NCI-H128 (cell line): ENCODE results near the gene ITPR2.
"Not testable (repeated sequence)": the region's sequence is repeated elsewhere in the genome, so short reads cannot be mapped to it uniquely, and the experiment has no call there.

Experiments
- DNase-seq: peaks from one replicate; lab custom pipeline; 2025; ENCODE audit not compliant: unreplicated experiment; lab: John Stamatoyannopoulos, UW

The ITPR2 gene

GRCh38 chr12:26832822-26833742 is at the start of gene ITPR2:
ITPR2 (minus strand) TSS chr12:26833194; CDS start chr12:26832781, 413 bp downstream.
- peak; percentile 41 for DNase-seq

- DNase-seq: no peak
These were observed 47.6 kb upstream of the ITPR2 start for GRCh38 chr12:26880625-26881024.

- peak; percentile 30 for DNase-seq
These were observed 45.7 kb upstream of the ITPR2 start for GRCh38 chr12:26878661-26879119.

DNA sequence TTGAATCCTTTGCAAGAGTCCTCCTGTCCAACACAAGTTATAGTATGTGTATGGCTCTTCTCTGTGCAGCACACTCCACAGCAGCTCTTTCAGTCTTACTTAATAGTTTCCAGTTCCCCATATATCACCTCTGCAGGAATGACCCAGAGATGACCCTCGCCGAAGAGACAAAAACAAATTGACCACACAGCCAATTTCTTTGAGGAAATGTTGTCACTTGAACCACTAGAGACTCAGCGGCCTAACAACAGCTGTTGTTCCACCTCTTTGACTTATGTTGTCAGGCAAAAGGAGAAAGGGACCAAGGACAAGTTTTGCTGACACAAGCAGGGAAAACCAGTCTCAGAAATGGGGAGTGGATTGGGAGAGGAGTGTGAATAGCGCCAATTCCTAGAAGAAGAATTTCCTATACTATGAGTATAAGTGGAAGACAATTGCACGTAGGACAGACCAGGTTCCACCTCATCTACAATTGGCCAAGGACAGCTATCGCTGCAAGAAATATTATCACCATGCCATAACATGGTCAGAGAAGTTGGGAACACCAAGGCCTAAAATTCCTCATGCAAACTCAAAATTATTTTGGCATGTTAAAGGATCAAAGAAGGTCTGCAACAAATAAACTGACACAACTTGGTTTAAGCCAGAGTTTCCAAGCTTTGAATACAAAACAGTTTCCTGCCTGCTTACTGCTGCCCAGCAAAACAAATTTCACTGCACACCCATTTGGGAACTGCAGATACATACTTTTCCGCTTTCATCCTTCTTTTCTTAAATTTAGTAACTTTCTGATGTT is 41.7 kb upstream of the ITPR2 start:
- DNase-seq: no peak

GRCh38 chr12:26872625-26873024 is 39.6 kb upstream of the ITPR2 start:
- no peak for DNase-seq

- DNase-seq: no peak
These were observed 39.0 kb upstream of the ITPR2 start for GRCh38 chr12:26871985-26872384.

DNA sequence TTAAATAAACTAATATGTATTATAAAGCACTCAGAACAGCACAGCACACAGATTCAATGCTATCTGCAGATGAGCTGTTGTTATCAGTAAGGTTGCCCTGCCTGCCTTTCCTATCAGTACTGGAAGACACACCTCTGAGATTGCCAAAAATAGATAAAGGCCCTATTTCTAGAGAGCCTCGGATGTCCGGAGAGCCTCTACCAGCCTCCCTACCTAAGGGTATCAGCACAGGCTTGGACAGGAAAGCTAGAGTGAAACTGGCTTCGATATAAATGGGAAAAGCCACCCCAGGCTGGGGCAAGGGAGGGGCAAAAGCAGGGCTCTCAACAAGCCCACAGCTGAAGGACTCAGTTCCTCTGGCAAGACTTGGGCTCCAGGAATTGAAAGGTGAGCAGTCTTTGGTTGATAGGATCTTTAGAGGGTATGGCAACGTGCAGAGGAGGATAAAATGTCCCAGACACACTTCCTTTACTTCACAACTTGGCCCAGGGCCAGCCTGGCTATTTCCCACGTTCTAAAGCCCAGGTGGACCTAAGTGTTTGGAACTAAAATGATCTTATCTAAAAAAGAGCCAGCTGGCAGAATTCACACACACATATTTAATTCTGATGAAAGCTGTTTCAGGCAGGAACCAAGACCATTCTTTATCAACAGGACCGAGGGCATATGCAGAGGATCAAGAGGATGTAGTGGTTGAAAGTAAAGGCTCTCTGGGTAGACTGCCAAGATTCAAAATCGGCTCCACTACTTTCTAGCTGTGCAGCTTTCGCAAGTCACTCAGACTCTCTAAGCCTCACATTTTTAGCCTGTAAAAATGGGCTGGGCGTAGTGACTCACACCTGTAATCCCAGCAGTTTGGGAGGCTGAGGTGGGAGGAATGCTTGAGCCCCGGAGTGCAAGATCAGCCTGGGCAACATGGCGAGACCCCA is 37.8 kb upstream of the ITPR2 start:
- peak; percentile 68 for DNase-seq

DNA sequence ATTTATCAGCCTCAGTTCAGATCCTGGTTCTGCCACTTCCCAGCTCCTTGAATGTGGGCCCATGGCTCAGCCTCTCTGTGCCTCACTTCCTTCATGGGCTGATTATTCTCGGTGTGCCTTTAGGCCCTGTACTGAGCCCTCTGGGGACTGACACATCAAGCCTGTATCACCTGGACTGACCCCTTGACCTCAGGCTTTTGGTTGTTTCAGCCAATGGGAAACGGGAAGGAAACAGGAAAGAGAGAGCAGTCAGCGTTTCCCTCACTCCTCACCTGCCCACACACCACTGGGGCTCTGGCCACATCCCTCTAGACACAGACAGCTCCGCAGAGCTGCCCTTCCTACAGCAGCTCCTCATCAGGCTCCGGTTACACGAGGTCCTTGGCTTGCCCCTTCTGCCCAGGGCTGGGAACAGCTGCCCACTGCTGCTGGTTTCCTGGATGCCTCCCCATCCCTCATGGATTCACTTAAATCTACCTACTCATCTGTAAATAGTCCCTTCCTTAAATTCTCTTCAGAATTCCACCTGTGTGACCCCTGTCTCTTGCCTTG is 37.0 kb upstream of the ITPR2 start:
- no peak for DNase-seq

GRCh38 chr12:26869104-26869494 is 36.1 kb upstream of the ITPR2 start:
- DNase-seq: no peak

- no peak for DNase-seq
These were observed 35.6 kb upstream of the ITPR2 start for GRCh38 chr12:26868447-26869103.

GRCh38 chr12:26867080-26867479 is 34.1 kb upstream of the ITPR2 start:
- DNase-seq: no peak

DNA sequence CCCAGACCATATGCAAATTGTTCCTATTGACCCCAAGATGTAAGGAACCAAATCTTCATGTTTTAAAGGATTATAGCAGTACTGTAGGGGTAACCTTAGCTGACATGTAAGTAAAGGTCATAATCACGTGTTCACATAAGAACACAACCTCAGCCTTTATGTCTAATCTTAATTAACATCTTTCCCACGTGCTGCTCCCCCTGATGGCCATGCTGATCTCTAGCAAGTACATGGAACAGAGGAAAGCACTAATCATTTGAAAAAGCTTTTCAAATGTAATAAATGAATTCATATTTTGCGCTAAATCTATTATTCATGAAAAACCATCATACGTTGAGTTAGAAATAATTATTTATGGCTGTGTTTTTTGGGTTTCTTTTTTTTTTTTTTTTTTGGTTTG is 30.5 kb upstream of the ITPR2 start:
- no peak for DNase-seq

DNA sequence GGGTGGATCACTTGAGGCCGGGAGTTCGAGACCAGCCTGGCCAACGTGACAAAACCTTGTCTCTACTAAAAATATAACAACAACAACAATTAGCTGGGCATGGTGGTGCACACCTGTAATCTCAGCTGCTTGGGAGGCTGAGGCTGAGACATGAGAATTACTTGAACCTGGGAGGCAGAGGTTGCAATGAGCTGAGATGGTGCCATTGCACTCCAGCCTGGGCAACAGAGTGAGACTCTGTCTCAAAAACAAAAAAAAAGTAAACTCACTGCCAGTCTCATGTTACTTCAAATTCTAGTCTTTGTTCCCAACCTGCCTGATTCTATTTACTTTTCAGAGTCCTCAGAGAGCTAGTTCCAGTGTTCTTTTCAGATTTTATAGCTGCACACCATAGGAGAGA is 29.8 kb upstream of the ITPR2 start:
- DNase-seq: not testable (repeated sequence)

GRCh38 chr12:26861690-26862089 is 28.7 kb upstream of the ITPR2 start:
- no peak for DNase-seq

DNA sequence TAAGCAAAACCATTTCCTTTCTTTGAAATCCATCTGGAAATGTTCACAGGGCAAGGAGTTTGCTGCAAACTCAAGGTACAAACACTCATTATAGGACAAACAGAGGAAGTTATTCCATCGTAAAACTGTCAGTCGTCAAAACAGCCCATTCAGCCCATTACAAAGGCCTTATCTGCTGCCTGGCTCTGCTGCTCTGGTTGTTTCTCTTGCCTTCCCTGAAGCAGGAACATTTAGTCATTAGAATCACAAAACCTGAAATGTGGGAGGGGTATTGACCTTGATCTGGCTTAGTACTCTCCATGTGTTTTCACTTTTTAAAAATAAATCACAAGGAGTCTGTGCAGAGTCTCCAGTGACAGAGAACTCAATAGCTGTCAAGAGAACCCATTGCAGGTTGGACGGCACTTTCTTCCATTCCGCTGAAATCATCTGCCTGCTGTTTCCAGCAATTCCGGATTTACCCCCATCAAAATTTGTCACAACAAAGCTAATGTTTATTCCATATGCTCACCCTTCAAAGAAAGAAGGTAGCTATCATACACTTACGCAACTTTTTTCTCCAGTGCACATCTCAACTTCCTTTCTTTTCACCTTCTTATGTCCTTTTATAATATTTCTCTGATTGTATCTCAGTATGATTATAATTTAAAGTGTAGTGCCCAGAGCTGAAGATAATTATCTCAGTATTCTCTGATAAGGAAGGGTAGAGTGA is 24.6 kb upstream of the ITPR2 start:
- no peak for DNase-seq

GRCh38 chr12:26855337-26855736 is 22.3 kb upstream of the ITPR2 start:
- no peak for DNase-seq

GRCh38 chr12:26854031-26854390 is 21.0 kb upstream of the ITPR2 start:
- no peak for DNase-seq

GRCh38 chr12:26853303-26854030 is 20.5 kb upstream of the ITPR2 start:
- no peak for DNase-seq
